HG02938 (cell line): ENCODE measurements around the gene POLR3H.
"Not testable (repeated sequence)": the region's sequence is repeated elsewhere in the genome, so short reads cannot be mapped to it uniquely, and the experiment has no call there.

ENCODE experiments used
- ATAC-seq: cut with Tn5 transposase; IDR thresholded peaks from one replicate; pipeline ENCODE4 v1.9.1; 2021; ENCODE audit warnings: mild to moderate bottlenecking, moderate library complexity; ENCODE audit not compliant: unreplicated experiment

The POLR3H gene, protein sequence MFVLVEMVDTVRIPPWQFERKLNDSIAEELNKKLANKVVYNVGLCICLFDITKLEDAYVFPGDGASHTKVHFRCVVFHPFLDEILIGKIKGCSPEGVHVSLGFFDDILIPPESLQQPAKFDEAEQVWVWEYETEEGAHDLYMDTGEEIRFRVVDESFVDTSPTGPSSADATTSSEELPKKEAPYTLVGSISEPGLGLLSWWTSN

DNA sequence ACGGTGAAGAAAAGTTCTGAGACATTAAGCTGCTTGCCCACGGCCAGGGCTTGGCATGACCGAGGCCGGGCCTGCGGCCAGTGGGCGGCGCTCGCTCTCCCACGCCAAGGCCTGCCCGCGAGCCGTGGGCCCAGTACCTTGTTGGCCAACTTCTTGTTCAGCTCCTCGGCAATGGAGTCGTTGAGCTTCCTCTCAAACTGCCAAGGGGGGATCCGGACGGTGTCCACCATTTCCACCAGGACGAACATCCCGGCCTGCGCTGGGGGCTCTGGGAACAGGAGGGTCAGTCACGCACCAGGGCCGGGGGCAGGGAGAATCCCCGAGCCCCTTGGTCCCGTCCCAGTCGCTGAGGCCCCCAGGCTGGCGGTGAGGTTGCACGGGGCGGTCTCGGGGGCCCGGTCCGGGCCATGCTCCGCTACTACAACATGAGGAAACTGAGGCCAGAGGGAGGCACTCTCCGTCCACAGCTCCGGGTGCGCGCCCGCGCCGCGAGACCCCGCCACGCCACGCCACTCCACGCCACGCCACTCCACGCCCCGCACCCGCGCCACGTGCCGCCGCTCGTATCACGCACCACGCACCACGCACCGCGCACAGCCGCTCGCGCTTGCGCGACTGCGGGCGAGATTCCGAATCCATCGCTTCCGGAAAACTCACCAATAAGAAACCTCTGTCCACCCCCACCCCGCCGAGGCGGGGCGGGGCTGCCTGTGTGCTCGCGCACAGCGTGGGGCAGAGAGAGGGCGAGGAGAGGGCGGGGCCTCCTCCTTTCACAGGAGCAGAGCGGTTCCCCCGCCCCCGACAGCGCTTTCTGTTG is at the start of gene POLR3H:
POLR3H (minus strand) TSS at position 617 of the 817 bp plus-strand sequence; CDS start at position 248, 369 bp downstream.
- ATAC-seq = peak; percentile 85

DNA sequence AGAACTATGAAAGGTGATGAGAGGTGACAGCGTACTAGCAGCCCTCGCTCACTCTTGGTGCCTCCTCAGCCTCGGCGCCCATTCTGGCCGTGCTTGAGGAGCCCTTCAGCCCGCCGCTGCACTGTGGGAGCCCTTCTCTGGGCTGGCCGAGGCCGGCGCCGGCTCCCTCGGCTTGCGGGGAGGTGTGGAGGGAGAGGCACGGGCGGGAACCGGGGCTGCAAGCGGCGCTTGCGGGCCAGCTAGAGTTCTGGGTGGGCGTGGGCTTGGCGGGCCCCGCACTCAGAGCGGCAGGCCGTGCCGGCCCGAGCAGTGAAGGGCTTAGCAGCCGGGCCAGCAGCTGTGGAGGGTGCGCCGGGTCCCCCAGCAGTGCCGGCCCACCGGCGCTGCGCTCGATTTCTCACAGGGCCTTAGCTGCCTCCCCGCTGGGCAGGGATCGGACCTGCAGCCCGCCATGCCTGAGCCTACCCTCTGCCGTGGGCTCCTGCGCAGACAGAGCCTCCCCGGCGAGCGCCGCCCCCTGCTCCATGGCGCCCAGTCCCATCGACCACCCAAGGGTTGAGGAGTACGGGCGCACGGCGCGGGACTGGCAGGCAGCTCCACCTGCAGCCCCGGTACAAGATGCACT is 49.2 kb upstream of the POLR3H start:
- not testable (repeated sequence) for ATAC-seq

DNA sequence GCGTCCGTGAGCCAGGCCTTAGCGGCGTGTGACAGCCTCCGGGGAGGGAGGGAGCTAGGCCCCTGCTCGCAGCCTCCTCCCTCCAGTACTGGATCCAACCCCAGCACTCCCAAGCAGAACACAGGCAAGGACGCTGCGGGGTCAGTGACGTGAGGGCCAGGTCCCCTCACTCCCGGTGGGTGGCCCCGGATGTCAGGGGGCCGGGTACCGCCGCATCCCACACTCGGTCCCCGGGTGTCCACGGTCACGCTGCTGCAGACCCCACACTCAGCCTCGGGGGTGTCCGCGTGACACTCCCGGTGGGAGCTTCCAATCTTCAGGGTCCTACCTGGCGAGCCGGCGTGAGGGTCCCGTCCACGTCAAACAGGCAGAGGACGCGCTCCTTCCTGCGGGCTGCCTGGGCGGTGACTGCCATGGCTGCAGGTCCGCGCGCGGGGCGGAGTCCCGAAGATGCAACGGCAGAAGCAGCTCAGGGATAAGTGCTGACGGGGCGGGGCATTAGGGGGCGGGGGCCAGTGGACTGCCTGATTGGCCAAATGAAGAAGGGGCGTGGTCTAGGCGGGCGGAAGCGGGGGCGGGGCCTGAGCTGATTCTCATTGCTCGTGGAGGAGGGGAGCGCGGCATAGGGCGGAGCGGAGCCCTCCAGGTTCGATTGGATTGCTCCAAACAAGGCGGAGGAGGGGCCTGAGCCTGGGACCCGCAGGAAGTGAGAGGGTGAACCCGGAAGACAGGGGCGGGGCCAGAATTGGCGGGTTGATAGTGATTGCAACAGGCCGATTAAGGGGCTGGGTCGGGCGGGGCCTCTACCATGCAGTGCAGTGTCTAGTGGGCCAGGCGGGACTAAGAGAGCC is 45.3 kb upstream of the POLR3H start, which contains the start of gene PMM1:
PMM1 (minus strand) TSS at position 450 of the 851 bp plus-strand sequence; CDS start at position 415, 35 bp downstream.
- peak; percentile 87 for ATAC-seq

DNA sequence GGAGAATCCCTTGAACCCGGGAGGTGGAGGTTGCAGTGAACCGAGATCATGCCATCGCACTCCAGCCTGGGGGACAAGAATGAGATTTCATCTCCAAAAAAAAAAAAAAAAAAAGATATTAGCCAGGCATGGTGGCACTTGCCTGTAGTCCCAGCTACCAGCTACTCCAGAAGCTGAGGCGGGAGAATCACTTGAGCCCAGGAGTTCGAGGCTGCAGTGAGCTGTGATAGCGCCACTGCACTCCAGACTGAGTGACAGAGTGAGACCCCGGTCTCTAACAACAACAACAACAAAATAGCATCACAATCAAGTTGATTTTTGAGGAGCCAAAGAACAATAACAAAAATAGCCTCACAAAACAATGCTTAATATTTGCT is 43.1 kb upstream of the POLR3H start:
- ATAC-seq = no peak

DNA sequence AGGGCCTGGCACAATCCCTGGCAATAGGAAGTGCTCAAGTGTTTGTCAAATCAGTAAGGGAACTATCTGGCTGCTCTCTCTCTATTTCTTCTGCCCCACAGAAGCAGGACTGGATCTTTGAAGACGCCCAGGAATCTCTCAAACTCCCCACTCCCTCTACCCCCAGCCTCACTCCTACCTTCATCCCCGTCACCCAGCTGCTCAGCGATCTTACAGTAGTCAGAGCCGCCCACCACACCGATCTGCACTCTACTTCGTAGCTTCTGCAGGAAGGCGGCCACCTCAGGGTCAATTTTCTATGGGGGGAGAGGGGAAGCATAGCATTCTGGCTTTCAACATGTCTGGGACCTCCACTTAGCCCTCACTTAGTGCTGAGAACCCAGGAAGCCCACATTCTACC is 41.6 kb upstream of the POLR3H start:
- ATAC-seq = no peak

DNA sequence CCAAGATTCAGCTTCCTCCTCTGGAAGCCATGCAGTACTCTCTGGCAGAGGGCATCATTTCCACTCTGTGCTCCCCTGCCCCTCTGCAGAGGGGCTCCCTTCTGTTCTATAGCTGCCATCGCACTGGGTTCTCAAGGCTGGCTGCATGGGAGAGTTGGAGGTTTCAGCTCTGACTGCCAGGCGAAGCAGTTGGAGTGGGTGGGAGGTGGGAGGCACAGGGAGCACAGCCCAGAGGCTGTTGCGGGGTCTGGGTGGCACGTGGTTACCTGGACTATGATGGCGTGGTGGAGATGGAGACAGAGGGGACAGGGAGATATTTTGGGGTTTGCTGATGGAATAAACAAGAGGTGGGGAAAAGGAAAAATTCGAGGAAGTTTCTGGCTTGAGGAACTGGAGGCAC is 40.6 kb upstream of the POLR3H start:
- ATAC-seq = no peak

DNA sequence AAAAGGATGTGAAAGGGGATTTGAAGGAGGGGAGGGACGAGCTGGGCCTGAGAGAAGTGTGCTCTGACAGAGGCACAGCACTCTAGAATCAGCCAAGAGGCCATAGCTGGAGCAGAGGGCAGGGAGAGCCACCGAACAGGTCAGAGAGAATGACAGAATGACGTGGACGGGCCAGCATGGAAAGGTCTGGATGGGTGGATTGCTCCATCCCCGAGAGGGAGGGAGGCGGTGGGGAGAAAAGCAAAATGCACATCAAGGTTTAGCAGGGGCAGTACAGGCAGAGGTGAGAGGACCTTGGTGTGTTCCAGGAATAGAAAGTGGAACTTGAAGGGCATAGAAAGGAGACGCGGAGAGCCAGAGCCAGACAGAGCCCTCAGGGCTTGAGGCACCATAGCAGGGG is 38.4 kb upstream of the POLR3H start:
- ATAC-seq = no peak

DNA sequence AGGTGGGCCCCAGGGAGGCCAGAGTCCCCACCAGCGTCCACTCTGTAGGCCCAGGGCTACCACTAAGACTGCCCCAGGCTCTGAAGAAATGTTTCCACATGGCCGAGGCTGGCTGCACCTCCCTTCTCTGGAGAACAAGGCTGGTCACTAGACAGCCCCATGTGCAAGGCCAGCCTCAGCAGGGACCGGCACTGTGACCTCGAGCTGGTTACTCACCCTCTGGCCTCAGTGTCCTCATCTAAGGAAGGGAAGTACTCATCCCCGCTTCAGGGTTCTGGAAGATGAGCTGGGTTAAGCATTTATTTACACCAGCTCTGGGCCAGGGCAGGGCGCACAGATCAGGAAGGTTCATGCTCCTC is 35.7 kb upstream of the POLR3H start:
- no peak for ATAC-seq

DNA sequence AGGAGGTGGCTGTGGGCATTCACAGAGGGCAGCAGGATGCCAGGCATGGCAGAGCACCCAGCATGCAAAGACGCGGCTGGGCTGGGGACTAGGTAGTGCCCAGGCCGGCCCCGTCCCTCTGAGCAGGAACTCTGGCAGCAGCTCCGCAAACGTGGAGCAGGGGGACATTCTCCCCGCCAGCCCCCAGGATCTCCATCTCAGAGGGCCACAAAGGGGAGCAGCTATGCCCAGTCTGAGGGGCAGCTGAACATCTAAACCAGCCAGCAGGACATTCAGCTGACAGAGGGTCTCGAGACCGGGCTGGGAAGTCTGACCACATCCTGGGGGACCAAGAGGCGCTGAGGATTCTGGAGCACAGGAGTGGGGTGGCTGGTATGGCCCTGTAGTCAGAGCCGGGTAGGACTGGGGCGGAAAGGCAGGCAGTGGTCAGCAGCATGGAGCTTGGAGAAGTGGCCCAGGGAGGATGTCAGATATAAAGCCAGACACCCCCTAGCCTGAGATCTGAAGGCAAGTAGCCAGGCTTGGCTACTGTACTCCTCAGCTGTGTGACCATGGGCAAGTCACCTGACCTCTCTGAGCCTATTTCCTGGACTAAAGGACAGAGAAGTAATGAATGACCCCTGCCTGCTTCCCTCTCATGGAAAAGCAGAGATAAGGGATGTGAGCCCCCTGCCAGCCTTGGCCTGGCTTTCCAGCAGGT is 35.2 kb upstream of the POLR3H start:
- ATAC-seq = no peak

DNA sequence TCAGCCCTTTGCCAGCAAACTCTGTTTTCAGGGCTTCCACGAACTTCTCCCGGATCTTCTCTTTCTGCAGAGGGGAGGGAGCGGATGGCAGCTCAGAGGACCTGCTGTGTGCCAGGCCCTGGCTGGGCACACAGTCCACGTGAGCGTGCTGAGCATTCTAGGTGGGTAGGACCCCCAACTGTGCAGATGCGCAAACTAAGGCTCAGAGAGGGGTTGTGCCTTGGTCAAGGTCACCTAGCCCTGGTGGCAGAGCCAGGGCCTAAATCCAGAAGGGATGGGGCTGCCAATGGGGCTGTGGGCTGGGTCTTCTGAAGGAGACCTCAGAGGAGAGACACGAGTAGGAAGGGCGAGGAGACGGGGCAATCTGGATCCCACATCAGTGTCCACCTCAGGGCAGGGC is 34.5 kb upstream of the POLR3H start:
- ATAC-seq = no peak

DNA sequence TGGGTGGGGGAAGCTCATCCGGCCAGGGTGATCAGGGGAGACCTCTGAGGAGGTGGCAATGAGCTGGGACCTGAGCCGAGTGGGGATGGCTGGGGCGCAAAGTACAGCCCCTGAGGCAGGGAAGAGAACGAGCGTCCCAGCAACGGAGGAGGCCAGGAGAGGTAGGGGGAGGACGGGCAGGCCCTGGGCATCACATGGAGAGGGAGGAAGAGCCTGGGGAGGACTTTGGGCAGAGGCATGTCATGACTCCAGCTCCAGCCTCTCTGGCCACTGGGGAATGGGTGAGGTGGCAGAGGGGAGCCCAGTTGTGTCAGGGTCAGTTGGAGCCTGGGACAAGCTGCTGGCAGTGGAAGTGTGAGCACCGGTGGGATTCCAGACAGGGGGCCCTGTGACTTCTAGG is 33.8 kb upstream of the POLR3H start:
- no peak for ATAC-seq

DNA sequence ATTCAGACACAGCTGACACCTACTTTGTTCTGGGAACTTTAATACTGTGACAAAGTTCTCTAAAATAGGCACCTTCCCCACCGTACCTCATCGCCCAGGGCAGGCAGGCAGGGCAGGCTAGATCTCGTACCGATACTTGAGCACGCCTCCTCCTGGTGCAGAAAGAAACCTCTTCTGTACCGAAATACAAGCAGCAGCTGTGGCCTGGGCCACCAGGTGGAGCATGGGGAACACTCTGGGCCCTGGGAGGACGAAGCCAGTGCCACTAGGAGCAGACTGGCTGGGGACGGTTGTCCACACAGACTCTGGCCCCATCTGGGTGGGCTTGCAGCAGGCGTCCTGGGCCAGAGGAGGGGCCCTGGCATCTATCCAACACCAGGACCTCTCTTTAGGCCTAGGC is 32.6 kb upstream of the POLR3H start:
- no peak for ATAC-seq

DNA sequence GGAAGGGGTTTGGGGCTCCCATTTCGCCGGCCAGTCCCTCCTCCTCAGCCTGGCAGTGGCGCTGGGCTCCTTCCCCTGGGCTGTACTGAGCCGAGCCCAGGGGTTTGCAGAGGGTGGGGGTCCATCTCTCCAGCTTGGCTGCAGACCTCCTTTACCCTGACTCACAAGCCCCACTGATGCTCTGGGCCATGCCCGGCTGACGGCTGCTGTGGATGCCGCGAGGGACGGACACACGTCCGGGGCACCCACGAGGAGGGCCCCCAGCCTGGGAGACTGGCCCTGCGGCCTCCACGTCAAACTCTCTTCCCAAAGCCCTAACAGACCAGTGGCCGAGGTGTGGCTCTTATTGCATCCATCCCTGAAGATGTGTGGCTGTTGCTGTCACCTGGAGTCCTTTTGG is 31.3 kb upstream of the POLR3H start:
- no peak for ATAC-seq

DNA sequence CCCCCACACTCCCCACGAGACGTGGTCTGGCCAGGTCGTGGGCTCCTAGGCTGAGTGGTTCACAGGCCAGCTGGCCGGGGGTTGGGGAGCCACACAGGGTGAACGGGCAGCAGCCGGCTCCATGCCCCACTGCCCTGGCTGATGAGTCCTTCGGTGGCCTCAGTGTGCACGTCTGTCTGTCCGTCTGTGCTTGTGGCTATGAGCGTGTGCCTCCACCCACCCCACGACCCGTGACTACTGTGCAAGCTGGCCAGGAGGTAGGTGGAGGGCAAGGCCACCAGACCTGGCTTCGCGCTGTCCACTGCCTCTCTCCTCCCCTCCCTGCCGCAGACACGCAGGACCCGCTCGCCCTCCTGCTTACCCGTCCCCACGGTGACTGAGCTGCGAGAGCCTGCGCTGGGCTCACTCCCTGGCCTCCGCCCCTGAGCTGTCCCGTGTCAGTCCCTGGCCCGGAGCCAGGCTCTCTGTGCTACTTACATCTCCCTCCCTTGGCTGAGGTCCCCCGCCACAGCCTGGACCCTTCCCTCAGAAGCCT is 30.6 kb upstream of the POLR3H start:
- ATAC-seq = no peak

DNA sequence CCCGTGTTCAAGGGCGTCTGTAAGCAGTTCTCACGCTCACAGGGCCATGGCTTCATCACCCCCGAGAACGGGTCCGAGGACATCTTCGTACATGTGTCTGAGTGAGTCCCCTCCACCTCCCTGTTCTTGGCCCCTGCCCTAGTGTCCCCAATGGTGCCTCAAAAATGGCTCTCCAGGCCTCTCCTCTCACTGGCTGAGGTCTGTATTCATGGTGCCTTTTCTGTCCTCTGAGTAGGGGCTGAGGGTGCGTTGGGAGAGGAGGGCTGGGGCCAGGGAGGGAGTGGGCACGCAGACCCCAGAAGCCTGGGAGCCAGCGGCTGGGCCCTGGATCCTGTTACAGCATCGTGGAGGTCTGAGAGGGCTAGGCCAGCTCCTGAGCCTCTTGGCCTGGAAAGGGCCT is 29.4 kb upstream of the POLR3H start:
- no peak for ATAC-seq

DNA sequence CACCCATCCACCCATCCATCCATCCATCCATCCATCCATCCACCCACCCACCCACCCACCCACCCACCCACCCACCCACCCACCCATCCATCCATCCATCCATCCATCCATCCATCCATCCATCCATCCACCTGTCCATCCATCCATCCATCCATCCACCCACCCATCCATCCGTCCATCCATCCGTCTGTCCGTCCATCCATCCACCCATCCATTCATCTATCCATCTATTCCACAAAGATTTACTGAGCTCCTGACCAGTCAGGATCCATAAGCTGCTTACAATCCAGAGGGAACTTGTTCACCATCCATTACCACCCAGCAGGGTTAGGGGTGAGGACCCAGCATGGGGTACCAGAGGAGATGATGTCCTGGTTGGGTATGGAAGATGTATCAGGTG is 28.0 kb upstream of the POLR3H start:
- not testable (repeated sequence) for ATAC-seq

DNA sequence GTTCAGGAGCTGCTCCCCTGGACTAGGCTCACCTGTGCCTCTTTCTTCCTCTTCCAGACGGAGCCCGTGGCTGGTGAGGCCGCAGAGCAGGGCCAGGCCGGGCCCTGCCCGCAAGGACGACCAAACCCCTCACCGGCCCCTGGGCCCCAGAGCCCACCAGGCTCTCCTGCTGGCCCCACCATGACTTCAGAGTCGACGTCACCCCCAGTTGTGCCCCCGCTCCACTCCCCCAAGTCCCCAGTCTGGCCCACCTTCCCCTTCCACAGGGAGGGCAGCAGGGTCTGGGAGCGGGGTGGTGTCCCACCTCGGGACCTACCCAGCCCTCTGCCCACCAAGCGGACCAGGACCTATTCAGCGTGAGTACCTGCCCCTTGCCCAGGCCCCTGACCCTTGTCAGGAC is 27.5 kb upstream of the POLR3H start:
- no peak for ATAC-seq

DNA sequence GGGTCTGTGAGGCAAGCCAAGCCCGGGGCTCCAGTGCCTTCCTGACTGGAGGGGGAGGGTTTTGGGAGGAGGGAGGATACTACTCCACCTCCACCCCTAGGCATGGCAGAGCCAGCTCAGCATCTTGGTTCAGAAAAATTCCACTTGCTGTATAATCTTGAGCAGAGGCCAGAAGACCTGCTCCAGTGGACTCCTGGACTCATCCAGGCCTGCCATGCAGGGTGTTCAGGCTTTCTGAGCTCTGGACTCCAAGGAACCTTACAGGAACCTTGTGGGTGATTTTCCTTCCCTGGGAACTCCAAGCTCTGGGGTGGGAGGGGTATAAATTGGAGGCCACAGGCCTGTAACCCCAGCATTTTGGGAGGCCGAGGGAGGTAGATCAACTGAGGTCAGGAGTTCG is 26.0 kb upstream of the POLR3H start:
- no peak for ATAC-seq

DNA sequence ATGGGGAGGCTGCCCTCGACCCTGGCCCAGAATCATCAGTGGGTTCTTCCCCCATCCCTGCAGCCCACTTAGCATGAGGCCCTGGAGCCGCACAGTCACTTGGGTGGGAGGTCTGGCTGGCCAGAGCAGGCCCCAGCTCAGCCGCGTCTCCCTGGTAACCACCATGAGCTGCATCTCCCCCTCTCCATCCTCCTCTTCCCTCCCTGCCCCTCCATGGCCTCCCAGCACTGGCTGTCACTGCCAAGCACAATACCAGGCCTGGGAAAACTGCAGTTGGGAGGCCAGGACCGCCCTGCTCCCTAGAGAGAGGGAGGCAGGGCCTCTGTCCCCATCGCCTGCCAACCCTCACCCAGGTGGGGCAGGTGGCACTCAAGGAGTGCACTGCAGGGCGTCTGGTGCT is 24.5 kb upstream of the POLR3H start:
- ATAC-seq = no peak

DNA sequence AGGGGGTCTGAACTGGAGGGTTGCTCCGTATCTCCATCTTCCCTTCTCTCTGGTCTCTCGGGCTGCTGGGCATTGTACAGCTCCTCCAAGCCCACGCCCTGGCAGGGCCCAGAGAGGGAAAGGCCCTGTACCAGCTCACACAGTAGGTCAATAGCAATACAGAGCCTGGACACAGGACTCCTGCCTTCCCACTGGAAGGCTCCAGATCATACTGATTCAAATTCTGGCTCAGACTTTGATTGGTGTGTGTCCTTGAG is 23.2 kb upstream of the POLR3H start:
- ATAC-seq = no peak
